B cell (primary cell): Measurements from ENCODE around the gene ATF4.

Experiments
- CTCF ChIP-seq: fragments of 200-600 bp; IDR thresholded peaks from one replicate; pipeline ENCODE4 v1.8.0; 2022; ENCODE audit warnings: antibody characterized with exemption, mild to moderate bottlenecking
- EZH2 ChIP-seq: IDR thresholded peaks from 2 replicates; pipeline ENCODE4 v1.6.1; 2012; ENCODE audit warnings: borderline replicate concordance, low read depth, mild to moderate bottlenecking, moderate library complexity, low read length; ENCODE audit not compliant: insufficient read depth, poor library complexity, severe bottlenecking

GRCh38 chr22:39535831-39536449 lies 15.6 kb downstream of the ATF4 start:
- TF ChIP-seq CTCF = no peak
- no peak for TF ChIP-seq EZH2
